Measurements from ENCODE around the gene HBA1. TPM values are rescaled to one million over a fixed set of nuclear protein-coding genes. Genes with fewer than 3 reads are reported as not detected.
"Not testable (repeated sequence)": the region's sequence is repeated elsewhere in the genome, so short reads cannot be mapped to it uniquely, and the experiment has no call there.

The HBA1 gene
- total RNA-seq, 2 donors from 2014 or later = 4.6 TPM; not detected in 1

GRCh38 chr16:187330-187729 is 10.8 kb downstream of the HBA1 start:
- Mint-ChIP-seq H3K4me3 (no peak overlapping the region), H3K36me3 (peaks cover 5% of the 10 kb centered on the region), H3K27ac (no peak overlapping the region), H3K4me1 (ENCODE audit: low read depth in 2 of 2) (no peaks in the 10 kb centered on the region), H3K9me3 (no peaks in the 10 kb centered on the region), H3K27me3 (no peaks in the 10 kb centered on the region)
- no peak for ATAC-seq
- DNase-seq (ENCODE audit: low spot score) = no peak

DNA sequence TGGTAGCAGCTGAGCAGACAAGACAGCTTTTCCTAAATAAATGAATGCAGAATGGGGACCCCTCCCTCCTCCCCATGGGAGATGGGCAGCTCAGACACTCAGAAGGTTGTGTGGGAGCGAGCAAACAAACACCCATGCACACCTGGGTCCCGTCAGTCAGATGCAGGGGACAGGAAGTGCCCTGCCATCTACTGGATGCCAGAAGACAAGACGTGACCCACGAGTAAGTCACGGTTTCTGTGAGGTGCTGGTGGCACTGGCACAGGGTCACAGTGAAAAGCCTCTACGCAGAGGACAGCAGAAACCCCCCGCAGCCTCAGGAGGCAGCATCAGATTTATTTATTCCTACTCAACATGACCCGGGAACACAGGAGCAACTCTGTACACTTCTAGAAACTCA is 12.2 kb downstream of the HBA1 start:
- Mint-ChIP-seq H3K27me3 (no peaks in the 10 kb centered on the region), H3K4me3 (no peak overlapping the region), H3K9me3 (no peaks in the 10 kb centered on the region), H3K27ac (no peak overlapping the region), H3K36me3 (peaks cover 5% of the 10 kb centered on the region), H3K4me1 (ENCODE audit: low read depth in 2 of 2) (peaks cover 0 to 3% of the 10 kb centered on the region in 2 donors)
- DNase-seq (ENCODE audit: low spot score) (no peak), ATAC-seq (no peak)

DNA sequence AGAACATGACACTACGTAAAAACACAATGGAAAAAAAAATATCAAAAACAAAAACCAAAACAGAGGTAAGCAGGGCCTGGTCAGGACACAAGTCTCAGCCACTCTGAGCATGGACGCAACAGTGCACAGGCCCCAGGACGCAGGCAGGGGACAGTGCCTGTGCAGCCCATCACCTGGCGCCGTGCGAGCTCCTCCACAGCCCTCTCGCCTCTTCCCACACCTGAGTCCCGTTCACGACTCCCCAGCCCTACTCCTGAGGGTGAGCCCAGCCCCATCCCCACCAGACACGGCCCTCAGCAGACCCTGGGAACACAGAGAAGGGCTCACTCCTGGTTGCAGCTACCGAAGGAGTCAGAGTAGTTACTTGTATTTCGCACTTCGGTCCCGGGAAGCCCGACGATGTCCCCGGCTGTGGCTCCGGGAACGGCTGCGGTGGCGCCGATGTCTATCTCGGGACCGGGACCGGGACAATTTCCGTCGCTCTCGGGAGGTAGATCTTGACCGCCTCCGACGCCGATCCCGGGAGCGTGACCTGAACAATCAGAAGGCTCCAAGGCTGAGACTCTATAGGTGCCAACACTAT is 13.2 kb downstream of the HBA1 start:
- DNase-seq (ENCODE audit: low spot score) = no peak

DNA sequence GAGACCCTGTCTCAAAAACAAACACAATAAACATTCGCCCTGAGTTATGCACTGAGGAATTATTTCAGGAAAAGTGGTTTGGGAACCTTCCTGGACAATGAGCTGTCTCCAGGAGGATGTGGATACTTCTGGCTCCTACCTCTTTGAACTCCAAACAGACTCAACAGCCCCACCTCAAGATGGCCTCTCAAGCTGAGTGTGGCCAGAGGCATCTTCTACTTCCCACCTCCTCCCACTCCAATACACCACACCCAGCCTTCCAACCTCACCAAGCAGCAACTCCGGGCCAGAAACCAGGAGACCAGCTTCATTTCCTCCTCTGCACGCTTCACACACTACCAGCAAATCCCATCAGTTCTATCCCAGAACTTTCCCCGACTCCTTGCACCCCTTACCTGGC is 15.4 kb downstream of the HBA1 start:
- peaks cover 5% of the 10 kb centered on the region for H3K36me3 Mint-ChIP-seq
- DNase-seq (ENCODE audit: low spot score) (no peak), ATAC-seq (no peak)
- H3K27ac Mint-ChIP-seq = no peak overlapping the region
- peaks cover 0 to 3% of the 10 kb centered on the region in 2 donors for H3K4me1 Mint-ChIP-seq (ENCODE audit: low read depth in 2 of 2)
- no peaks in the 10 kb centered on the region for H3K27me3 Mint-ChIP-seq
- no peak overlapping the region for H3K4me3 Mint-ChIP-seq
- H3K9me3 Mint-ChIP-seq = no peaks in the 10 kb centered on the region

More for the DNA sequence above, 13.2 kb downstream of the HBA1 start:
- Mint-ChIP-seq H3K36me3 (peaks cover 5% of the 10 kb centered on the region), H3K9me3 (no peaks in the 10 kb centered on the region), H3K27me3 (no peaks in the 10 kb centered on the region), H3K27ac (no peak overlapping the region), H3K4me1 (ENCODE audit: low read depth in 2 of 2) (peaks cover 0 to 3% of the 10 kb centered on the region in 2 donors), H3K4me3 (no peak overlapping the region)
- no peak for ATAC-seq

- Mint-ChIP-seq H3K27me3 (no peaks in the 10 kb centered on the region), H3K27ac (no peak overlapping the region)
- no peak for ATAC-seq
Observed at GRCh38 chr16:192686-193085, 16.2 kb downstream of the HBA1 start.

DNA sequence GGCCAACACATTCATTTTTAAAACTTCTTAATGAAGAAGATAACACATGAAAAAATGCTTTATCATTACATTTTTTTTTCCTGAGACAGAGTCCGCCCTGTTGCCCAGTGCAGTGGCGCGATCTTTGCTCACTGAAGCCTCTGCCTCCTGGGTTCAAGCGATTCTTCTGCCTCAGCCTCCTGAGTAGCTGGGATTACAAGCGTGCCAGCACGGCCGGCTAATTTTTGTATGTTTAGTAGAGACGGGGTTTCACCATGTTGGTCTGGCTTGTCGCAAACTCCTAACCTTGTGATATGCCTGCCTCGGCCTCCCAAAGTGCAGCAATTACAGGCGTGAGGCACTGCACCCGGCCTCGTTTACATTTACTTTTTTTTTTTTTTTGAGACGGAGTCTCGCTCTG is 17.0 kb downstream of the HBA1 start:
- no peak for ATAC-seq
- Mint-ChIP-seq H3K4me3 (no peak overlapping the region), H3K9me3 (no peaks in the 10 kb centered on the region), H3K36me3 (peaks cover 5% of the 10 kb centered on the region), H3K27ac (no peak overlapping the region), H3K4me1 (ENCODE audit: low read depth in 2 of 2) (peaks cover 0 to 3% of the 10 kb centered on the region in 2 donors), H3K27me3 (no peaks in the 10 kb centered on the region)
- no peak for DNase-seq (ENCODE audit: low spot score)

More at GRCh38 chr16:192686-193085, 16.2 kb downstream of the HBA1 start:
- DNase-seq (ENCODE audit: low spot score) = no peak
- H3K36me3 Mint-ChIP-seq = peaks cover 5% of the 10 kb centered on the region
- H3K4me3 Mint-ChIP-seq = no peak overlapping the region
- peaks cover 0 to 3% of the 10 kb centered on the region in 2 donors for H3K4me1 Mint-ChIP-seq (ENCODE audit: low read depth in 2 of 2)
- no peaks in the 10 kb centered on the region for H3K9me3 Mint-ChIP-seq

GRCh38 chr16:194516-194915 is 18.0 kb downstream of the HBA1 start:
- Mint-ChIP-seq H3K4me1 (ENCODE audit: low read depth in 2 of 2) (peaks cover 0 to 3% of the 10 kb centered on the region in 2 donors), H3K4me3 (no peak overlapping the region), H3K27me3 (no peaks in the 10 kb centered on the region), H3K27ac (no peak overlapping the region), H3K36me3 (peaks cover 5% of the 10 kb centered on the region), H3K9me3 (no peaks in the 10 kb centered on the region)
- no peak for DNase-seq (ENCODE audit: low spot score)
- no peak for ATAC-seq

- no peaks in the 10 kb centered on the region for H3K9me3 Mint-ChIP-seq
- no peaks in the 10 kb centered on the region for H3K27me3 Mint-ChIP-seq
- H3K4me1 Mint-ChIP-seq (ENCODE audit: low read depth in 2 of 2) = no peaks in the 10 kb centered on the region
- DNase-seq (ENCODE audit: low spot score) (no peak), ATAC-seq (no peak)
- no peak overlapping the region for H3K4me3 Mint-ChIP-seq
- no peaks in the 10 kb centered on the region for H3K36me3 Mint-ChIP-seq
- no peak overlapping the region for H3K27ac Mint-ChIP-seq
Observed at GRCh38 chr16:200388-200787, 23.9 kb downstream of the HBA1 start.

GRCh38 chr16:203246-203645 is 26.8 kb downstream of the HBA1 start:
- Mint-ChIP-seq H3K4me1 (ENCODE audit: low read depth in 2 of 2) (peaks cover 4 to 9% of the 10 kb centered on the region in 2 donors), H3K4me3 (no peak overlapping the region), H3K27me3 (no peaks in the 10 kb centered on the region), H3K9me3 (no peaks in the 10 kb centered on the region), H3K27ac (no peak overlapping the region), H3K36me3 (peaks cover 13% of the 10 kb centered on the region)
- no peak for DNase-seq (ENCODE audit: low spot score)
- ATAC-seq = no peak

DNA sequence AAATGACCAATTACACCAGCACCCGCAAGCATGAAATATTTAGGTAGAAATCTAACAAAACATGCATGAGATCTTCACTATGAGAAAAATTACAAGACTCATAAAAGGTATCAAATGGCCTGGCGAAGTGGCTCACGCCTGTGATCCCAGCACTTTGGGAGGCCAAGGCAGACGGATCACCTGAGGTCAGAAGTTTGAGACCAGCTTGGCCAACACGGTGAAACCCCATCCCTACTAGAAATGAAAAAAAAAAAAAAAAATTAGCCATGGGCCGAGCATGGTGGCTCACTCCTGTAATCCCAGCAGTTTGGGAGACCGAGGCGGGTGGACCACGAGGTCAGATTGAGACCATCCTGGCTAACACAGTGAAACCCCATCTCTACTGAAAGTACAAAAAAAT is 27.6 kb downstream of the HBA1 start:
- not testable (repeated sequence) for H3K27ac Mint-ChIP-seq; H3K27me3 Mint-ChIP-seq; DNase-seq (ENCODE audit: low spot score); ATAC-seq; H3K4me3 Mint-ChIP-seq; H3K4me1 Mint-ChIP-seq (ENCODE audit: low read depth in 2 of 2); H3K9me3 Mint-ChIP-seq
- H3K36me3 Mint-ChIP-seq = peaks cover 18% of the 10 kb centered on the region

DNA sequence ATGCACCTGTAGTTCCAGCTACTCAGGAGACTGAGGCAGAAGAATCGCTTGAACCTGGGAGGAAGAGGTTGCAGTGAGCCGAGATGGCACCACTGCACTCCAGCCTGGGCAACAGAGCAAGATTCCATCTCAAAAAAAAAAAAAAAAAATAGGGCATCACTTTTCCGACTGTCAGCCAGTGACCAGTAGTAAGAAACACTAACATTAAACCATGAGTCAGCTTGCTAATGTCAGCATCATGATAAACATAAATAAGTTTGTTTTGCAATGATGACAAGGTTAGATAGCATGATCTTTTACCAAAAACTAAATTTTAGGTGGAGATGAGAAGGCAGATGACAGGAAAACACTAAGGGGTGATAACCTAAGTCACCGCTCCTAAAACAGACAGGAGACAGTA is 32.9 kb downstream of the HBA1 start:
- H3K36me3 Mint-ChIP-seq = peaks cover 18% of the 10 kb centered on the region
- H3K27ac Mint-ChIP-seq, H3K27me3 Mint-ChIP-seq: not testable (repeated sequence)

DNA sequence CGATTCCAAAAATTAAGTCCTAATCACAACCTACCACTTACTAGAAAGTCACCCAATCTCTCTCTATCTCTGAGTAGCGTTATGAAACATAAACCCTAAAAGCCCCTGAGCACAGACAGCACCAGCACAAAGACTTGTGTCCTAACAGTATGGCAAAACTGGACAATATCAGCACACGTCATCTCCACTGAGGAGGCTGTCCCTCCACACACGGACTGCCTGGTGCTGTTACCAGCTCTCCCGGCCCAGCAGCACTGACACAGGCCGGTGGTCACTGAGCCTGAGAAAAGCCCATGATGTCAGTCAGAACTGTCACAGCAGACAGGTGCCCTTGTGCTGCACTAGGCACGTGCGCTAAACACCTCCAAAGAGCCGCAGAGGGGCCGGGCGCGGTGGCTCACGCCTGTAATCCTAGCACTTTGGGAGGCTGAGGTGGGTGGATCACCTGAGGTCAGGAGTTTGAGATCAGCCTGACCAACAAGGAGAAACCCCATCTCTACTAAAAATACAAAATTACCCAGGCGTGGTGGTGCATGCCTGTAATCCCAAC is 35.2 kb downstream of the HBA1 start:
- peaks cover 10% of the 10 kb centered on the region for H3K36me3 Mint-ChIP-seq
- not testable (repeated sequence) for ATAC-seq; H3K27ac Mint-ChIP-seq; H3K27me3 Mint-ChIP-seq; H3K4me1 Mint-ChIP-seq (ENCODE audit: low read depth in 2 of 2); H3K9me3 Mint-ChIP-seq; H3K4me3 Mint-ChIP-seq; DNase-seq (ENCODE audit: low spot score)

More for the DNA sequence above, 32.9 kb downstream of the HBA1 start:
- not testable (repeated sequence) for H3K9me3 Mint-ChIP-seq; DNase-seq (ENCODE audit: low spot score); H3K4me3 Mint-ChIP-seq; ATAC-seq
- peaks cover 4 to 12% of the 10 kb centered on the region in 2 donors for H3K4me1 Mint-ChIP-seq (ENCODE audit: low read depth in 2 of 2)

DNA sequence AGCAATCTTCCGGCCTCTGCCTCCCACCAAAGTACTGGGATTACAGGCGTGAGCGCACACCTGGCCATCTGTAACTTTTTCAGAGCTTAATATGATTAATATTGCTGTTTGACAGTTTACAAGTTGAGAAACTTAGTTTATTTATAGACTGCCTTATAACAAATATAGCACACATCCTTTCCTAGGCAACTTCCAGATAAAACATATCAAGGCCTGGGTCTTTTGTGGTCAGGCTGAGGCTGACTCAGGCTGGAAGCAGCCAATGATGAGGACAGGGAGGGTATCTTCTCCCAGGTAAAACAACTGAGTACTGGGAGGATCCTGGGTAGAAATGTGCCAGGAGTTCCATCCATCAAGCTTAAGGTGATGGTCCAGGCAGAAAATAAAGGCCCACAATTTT is 36.5 kb downstream of the HBA1 start:
- Mint-ChIP-seq H3K4me3 (no peak overlapping the region), H3K9me3 (no peaks in the 10 kb centered on the region), H3K4me1 (ENCODE audit: low read depth in 2 of 2) (peaks cover 2 to 3% of the 10 kb centered on the region in 2 donors), H3K27me3 (no peaks in the 10 kb centered on the region), H3K36me3 (peaks cover 8% of the 10 kb centered on the region), H3K27ac (no peak overlapping the region)
- no peak for ATAC-seq
- no peak for DNase-seq (ENCODE audit: low spot score)

GRCh38 chr16:220021-220420 is 43.5 kb downstream of the HBA1 start:
- no peaks in the 10 kb centered on the region for H3K9me3 Mint-ChIP-seq
- no peak overlapping the region for H3K27ac Mint-ChIP-seq
- no peak overlapping the region for H3K4me3 Mint-ChIP-seq
- ATAC-seq = no peak
- H3K27me3 Mint-ChIP-seq = no peaks in the 10 kb centered on the region
- no peak for DNase-seq (ENCODE audit: low spot score)
- H3K36me3 Mint-ChIP-seq = peaks cover 19% of the 10 kb centered on the region
- peaks cover 11 to 14% of the 10 kb centered on the region in 2 donors for H3K4me1 Mint-ChIP-seq (ENCODE audit: low read depth in 2 of 2)

Measured in natural killer cell treated with Interleukin-12 subunit alpha and Interleukin-12 subunit beta and Interleukin-15 and Interleukin-18, amount 100 ng/mL, for 72 hours (primary cell).